ENCODE results near the gene A4GALT. TPM values are rescaled to one million over a fixed set of nuclear protein-coding genes. Genes with fewer than 3 reads are reported as not detected.
A peak's percentile ranks its signal among the peaks of the same experiment; 100 is the strongest.

Gene A4GALT
- total RNA-seq, 1 donor from 2014 or later, result 32.8 TPM

GRCh38 chr22:42648368-42649245, 72.1 kb downstream of the A4GALT start:
- no peaks in the 10 kb centered on the region for H3K9me3 Mint-ChIP-seq (ENCODE audit: unreplicated experiment)
- H3K27ac Mint-ChIP-seq (ENCODE audit: unreplicated experiment), result peak overlapping the region; percentile 96
- no peak for DNase-seq (ENCODE audit: extremely low spot score, unreplicated experiment)
- H3K4me3 Mint-ChIP-seq (ENCODE audit: unreplicated experiment), result peak overlapping the region; percentile 91
- no peaks in the 10 kb centered on the region for H3K27me3 Mint-ChIP-seq (ENCODE audit: unreplicated experiment)
- H3K4me1 Mint-ChIP-seq (ENCODE audit: unreplicated experiment), result peaks cover 52% of the 10 kb centered on the region
- peaks cover 4% of the 10 kb centered on the region for H3K36me3 Mint-ChIP-seq (ENCODE audit: unreplicated experiment)
- no peak for TF ChIP-seq CTCF (IDR thresholded peaks at IDR 0.05)

DNA sequence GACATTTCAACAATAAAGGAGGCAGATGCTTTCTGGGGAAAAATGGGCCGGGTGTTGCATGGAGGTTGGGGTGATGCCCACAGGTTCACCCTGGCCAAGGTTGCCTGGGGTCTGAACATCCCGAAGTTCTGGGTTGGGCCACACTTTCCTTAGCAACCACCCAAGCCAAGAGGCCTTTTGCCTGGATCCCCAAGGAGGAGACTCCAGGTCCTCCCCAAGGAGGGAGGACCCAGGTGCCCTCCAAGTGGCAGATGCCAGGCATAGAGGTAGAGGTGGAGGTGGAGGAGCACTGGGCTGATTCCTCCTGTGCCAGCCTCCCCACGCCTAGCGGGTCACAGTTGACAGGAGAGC, 72.7 kb downstream of the A4GALT start:
- Mint-ChIP-seq H3K27ac (ENCODE audit: unreplicated experiment) (peak overlapping the region; percentile 96), H3K4me3 (ENCODE audit: unreplicated experiment) (peak overlapping the region; percentile 91), H3K36me3 (ENCODE audit: unreplicated experiment) (peaks cover 4% of the 10 kb centered on the region), H3K27me3 (ENCODE audit: unreplicated experiment) (no peaks in the 10 kb centered on the region), H3K9me3 (ENCODE audit: unreplicated experiment) (no peaks in the 10 kb centered on the region), H3K4me1 (ENCODE audit: unreplicated experiment) (peaks cover 56% of the 10 kb centered on the region)
- DNase-seq (ENCODE audit: extremely low spot score, unreplicated experiment), result no peak
- TF ChIP-seq CTCF (IDR thresholded peaks at IDR 0.05), result no peak

DNA sequence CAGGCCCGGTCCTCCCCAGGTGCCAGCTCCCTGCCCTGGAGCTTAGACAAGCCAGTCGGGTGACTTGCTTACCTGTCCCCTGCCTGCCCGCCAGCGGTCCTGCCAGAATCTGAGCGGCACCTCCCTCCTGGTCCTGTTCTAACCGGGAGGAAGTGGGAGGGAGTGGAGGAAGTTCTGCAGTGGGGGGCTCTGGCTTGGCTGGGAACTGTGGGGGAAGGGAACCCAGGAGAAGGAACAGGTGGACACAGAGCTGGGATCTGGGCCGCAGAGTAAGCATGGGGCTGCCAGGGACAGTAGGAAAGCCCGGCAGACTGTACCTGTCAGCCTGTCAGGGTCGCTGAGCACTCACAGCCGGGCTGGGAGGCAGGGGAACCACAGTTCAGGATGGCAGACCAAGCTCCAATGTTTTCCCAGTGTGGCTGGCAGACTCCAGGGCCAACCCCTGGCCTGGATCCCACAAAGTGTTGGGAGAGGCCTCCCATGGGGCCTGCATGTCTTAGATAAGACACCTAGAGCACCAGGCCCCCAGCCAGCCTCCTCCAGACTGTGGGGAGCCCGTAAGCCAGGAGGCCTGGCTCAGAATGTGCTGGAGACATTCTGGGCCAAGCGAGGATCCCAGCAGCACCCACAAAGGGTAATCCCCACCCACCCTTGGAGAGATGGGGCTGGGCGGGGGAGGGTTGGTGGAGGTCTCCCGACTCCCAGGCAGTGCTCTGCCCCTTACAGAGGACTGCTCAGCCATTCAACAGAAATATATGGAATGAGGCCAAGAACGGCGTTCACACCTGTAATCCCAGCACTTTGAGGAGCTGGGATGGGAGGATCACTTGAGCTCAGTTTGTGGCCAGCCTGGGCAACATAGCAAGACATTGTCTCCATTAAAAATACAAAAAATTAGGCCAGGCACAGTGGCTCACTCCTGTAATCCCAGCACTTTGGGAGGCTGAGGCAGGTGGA, 73.8 kb downstream of the A4GALT start:
- peaks cover 67% of the 10 kb centered on the region for H3K4me1 Mint-ChIP-seq (ENCODE audit: unreplicated experiment)

DNA sequence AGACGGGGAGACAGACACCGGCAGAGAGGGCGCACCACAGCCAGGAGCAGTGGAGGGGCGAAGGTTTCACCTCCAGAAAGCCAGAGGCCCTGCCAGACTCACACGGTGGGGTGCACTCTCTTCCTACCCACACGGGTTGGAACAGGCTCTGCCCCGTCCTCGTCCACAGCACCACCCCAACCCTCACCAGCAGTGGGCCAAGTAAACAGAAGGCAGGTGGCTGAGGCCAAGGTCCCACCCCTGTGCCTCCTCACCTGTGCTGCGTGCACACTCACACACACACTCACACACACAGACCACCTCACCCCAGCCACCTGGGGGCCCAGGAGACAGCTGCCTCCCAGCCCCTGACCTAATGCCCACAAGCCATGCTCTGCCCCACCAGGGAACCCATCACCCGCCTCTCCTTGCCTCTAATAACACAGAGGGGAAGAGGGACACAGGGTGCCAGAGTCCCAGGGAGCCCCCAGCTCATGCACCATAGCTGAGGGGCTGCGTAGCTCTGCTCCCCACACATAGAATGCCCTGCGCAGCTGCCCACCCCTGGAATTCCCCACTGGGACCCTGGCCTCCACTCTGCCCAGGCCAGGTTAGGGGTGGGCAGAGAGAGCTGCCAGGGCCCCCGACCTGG, 74.6 kb downstream of the A4GALT start:
- H3K9me3 Mint-ChIP-seq (ENCODE audit: unreplicated experiment), result no peaks in the 10 kb centered on the region
- peaks cover 4% of the 10 kb centered on the region for H3K36me3 Mint-ChIP-seq (ENCODE audit: unreplicated experiment)
- H3K27ac Mint-ChIP-seq (ENCODE audit: unreplicated experiment), result peak overlapping the region; percentile 96
- H3K4me3 Mint-ChIP-seq (ENCODE audit: unreplicated experiment), result peak overlapping the region; percentile 52
- DNase-seq (ENCODE audit: extremely low spot score, unreplicated experiment), result no peak
- peaks cover 74% of the 10 kb centered on the region for H3K4me1 Mint-ChIP-seq (ENCODE audit: unreplicated experiment)
- H3K27me3 Mint-ChIP-seq (ENCODE audit: unreplicated experiment), result no peaks in the 10 kb centered on the region
- no peak for TF ChIP-seq CTCF (IDR thresholded peaks at IDR 0.05)

More for the DNA sequence above, 73.8 kb downstream of the A4GALT start:
- Mint-ChIP-seq H3K27ac (ENCODE audit: unreplicated experiment) (peak overlapping the region; percentile 96), H3K9me3 (ENCODE audit: unreplicated experiment) (no peaks in the 10 kb centered on the region), H3K27me3 (ENCODE audit: unreplicated experiment) (no peaks in the 10 kb centered on the region), H3K36me3 (ENCODE audit: unreplicated experiment) (peaks cover 4% of the 10 kb centered on the region), H3K4me3 (ENCODE audit: unreplicated experiment) (peak overlapping the region; percentile 91)
- no peak for DNase-seq (ENCODE audit: extremely low spot score, unreplicated experiment)
- no peak for TF ChIP-seq CTCF (IDR thresholded peaks at IDR 0.05)

All from osteocyte (in vitro differentiated cells).